Ovary (tissue), 3 donors: Measurements from ENCODE around the gene PLXDC2.

Experiments
- POLR2A ChIP-seq: fragments of 450-650 bp; IDR thresholded peaks from one replicate; pipeline ENCODE4 v1.6.1; 2017; ENCODE audit warnings: antibody characterized with exemption, mild to moderate bottlenecking, moderate library complexity
- TF ChIP-seq, protein P1 (sequence below), 3 donors: fragments of 450-650 bp in 2 of 3; fragments of 200-600 bp in 1 of 3; IDR thresholded peaks; one replicate each; pipeline versions ENCODE4 v1.5.1 to v1.8.0; 2016 to 2022; ENCODE audit warnings: antibody characterized with exemption in 3 of 3, mild to moderate bottlenecking in 1 of 3
- donor health status: DM: no; HTN: no; CAD: no.

DNA sequence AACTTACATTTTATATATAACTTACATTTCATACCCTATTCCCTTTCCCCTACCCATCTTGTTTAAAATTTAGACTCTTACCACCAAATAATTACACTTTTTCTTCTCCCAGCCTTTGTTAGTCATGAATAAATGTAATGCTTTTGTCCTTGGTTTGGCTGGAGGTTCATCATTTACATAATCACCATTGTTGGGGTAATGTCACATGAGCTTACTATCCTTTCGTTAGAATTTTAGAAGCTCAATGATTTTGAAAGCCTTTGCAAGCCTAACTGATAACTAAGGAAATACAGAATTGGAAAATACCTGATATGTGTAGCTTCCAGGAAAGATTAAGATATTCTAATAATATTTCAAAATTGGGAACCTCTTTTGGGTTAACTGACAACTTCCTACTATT, 171.7 kb downstream of the PLXDC2 start:
- TF ChIP-seq, protein P1, sequence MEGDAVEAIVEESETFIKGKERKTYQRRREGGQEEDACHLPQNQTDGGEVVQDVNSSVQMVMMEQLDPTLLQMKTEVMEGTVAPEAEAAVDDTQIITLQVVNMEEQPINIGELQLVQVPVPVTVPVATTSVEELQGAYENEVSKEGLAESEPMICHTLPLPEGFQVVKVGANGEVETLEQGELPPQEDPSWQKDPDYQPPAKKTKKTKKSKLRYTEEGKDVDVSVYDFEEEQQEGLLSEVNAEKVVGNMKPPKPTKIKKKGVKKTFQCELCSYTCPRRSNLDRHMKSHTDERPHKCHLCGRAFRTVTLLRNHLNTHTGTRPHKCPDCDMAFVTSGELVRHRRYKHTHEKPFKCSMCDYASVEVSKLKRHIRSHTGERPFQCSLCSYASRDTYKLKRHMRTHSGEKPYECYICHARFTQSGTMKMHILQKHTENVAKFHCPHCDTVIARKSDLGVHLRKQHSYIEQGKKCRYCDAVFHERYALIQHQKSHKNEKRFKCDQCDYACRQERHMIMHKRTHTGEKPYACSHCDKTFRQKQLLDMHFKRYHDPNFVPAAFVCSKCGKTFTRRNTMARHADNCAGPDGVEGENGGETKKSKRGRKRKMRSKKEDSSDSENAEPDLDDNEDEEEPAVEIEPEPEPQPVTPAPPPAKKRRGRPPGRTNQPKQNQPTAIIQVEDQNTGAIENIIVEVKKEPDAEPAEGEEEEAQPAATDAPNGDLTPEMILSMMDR (IDR thresholded peaks at IDR 0.05): no peak
- TF ChIP-seq POLR2A: no peak
